WI38 (cell line): ENCODE measurements around the gene HPSE.
"Not testable (repeated sequence)": the region's sequence is repeated elsewhere in the genome, so short reads cannot be mapped to it uniquely, and the experiment has no call there.

ENCODE experiments used
- H3K4me3 ChIP-seq: 2 replicates; pipeline ENCODE4 v1.5.1; 2011; ENCODE audit warnings: low read depth, mild to moderate bottlenecking, control low read depth, low read length
- TF ChIP-seq, protein P1 (sequence below): IDR thresholded peaks from 2 replicates; pipeline ENCODE4 v1.5.1; 2012; ENCODE audit warnings: low read depth, mild to moderate bottlenecking, control low read depth, low read length

Gene HPSE

DNA sequence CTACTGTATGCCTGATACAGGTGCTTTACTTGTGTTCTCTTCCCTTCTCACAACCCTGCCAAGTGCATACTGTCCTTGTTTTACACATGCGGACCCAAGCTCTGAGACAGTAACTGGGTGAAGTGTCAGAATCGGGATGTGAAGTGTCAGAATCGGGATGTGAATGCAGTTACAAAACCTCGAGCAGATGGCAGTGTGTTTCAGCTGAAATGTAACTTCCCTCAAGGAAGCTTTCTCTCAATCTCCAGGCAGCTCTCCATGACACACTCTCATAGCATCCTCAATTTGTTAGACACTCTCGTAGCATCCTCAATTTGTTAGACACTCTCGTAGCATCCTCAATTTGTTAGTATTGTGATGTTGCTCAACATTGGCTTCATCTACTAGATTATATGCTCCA lies 1.1 kb upstream of the HPSE start:
- H3K4me3 ChIP-seq, result no peak overlapping the region
- TF ChIP-seq, protein P1, sequence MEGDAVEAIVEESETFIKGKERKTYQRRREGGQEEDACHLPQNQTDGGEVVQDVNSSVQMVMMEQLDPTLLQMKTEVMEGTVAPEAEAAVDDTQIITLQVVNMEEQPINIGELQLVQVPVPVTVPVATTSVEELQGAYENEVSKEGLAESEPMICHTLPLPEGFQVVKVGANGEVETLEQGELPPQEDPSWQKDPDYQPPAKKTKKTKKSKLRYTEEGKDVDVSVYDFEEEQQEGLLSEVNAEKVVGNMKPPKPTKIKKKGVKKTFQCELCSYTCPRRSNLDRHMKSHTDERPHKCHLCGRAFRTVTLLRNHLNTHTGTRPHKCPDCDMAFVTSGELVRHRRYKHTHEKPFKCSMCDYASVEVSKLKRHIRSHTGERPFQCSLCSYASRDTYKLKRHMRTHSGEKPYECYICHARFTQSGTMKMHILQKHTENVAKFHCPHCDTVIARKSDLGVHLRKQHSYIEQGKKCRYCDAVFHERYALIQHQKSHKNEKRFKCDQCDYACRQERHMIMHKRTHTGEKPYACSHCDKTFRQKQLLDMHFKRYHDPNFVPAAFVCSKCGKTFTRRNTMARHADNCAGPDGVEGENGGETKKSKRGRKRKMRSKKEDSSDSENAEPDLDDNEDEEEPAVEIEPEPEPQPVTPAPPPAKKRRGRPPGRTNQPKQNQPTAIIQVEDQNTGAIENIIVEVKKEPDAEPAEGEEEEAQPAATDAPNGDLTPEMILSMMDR, result no peak

DNA sequence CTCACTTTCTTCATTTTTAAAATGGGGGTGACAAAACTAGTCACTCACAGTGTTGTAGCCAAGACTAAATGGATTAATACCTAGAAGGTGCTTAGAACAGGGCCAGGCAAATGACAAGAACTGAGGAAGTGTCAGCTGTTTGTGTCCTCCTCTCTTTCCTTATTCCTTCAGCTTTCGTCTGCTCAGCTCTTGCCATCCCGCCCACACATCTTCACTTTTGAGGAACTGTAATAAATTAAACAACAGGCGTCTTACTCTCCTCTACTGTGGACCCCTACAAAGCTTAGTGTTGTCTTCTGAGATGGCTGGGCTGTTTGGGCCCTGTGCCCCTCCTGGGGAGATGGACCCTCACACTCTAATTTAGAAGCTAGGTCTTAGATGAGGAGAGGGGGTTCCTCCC lies 2.7 kb downstream of the HPSE start:
- TF ChIP-seq, protein P1, result no peak
- H3K4me3 ChIP-seq, result no peak overlapping the region

DNA sequence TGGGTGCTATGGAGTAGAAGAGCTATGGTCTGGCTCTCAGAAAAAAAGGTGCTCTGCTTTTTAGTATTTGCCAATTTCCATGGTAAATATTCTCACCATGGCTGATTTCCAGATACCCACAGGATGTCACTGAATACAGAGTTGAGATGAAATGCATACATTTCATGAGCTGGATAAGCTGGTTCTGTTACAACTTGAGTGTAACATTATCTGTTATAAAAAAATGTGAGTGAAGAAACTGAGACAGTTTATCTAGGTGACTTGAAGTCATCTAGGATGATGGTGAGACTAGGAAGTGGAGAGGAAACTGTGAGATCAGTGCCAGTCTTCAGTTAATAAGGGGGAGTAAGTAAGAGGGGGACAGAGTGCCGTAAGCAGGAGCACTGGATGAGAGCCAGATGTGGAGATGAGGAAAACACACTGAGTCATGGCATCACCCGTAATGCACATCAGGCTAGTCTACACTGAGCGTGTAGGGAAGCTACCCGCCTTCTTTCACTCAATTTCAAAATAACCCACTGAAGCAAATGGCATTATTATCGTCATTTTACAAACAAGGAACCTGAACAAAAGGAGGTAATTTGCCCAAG lies 5.0 kb downstream of the HPSE start:
- TF ChIP-seq, protein P1, result no peak
- H3K4me3 ChIP-seq, result no peak overlapping the region

DNA sequence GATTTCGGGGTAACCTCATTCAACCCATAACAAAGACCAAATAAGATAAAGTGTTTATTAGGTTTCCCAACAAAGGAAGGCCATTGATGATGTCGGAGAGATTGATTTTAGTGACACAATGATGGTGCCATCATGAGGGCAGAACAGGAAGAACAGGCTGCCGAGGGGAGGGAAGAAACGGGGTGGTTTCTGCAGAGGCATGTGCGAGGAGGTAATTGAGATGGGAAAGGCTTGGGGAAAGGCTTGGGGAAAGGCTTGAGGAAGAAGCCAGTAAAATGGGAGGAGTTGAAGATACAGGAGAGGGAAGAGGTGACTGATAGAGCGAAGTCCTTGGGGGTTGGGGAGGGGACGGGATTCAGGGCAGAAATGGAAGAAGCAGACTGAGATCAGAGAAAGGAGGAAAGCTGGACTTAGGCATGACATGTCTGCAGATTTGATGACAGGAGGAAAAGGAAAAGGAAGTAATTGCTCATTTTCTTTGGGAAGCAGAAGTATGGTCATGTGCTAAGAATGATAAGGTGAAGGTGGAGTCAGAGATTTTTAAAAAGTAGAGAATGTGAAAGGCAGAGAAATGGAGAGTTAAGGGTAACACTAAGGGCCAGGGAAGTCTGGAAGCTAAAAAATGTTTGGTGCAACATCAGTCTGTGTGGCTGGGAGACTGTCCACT lies 6.0 kb downstream of the HPSE start:
- H3K4me3 ChIP-seq, result no peak overlapping the region
- TF ChIP-seq, protein P1, result no peak

DNA sequence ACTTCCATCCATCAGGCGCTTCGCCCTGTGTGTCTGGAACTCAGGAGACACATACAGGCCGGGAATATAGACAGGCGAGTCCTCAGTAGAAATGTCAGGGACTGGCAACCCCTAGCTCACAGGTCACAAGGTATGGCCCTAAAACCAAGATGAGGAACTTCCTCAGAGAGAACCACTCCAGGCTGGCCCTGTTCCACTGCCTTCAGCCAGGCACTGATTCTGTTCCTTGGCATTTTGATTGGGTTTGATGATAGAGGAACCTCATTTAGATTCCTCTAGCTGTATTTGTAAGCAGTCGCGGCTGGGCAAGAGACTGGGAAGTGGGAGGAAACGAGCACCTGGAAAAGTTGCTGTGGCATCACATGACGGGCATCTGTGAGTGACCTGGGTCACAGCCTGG lies 8.1 kb downstream of the HPSE start:
- TF ChIP-seq, protein P1, result no peak
- H3K4me3 ChIP-seq, result no peak overlapping the region

DNA sequence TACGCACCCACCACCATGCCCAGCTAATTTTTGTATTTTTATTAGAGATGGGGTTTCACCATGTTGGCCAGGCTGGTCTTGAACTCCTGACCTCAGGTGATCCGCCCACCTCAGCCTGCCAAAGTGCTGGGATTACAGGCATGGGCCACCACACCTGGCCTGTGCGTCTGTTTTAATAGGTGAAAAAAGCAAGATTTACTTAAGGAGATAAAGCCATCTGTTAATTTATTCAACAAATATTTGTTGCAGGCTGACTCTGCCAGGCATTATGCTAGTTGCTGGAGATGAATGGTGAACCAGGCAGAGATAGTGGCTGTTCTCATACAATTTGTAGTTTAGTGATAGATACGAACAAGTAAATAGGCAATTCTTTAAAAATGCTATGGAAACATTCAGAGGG lies 9.3 kb downstream of the HPSE start:
- not testable (repeated sequence) for H3K4me3 ChIP-seq

DNA sequence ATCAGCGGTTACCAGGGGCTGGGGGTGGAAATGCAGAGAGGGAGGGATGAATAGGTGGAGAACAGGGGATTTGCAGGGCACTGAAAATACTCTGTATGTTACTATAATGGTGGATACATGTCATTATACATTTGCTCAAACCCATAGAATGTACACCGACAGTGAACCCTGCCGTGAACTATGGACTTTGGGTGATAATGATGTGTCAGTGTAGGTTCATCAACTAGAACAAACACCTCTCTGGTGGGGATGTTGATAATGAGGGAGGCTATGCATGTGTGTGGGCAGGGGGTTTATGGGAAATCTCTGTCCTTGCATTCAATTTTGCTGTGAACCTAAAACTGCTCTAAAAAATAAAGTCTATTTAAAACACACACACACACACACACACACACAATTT lies 11.5 kb downstream of the HPSE start:
- TF ChIP-seq, protein P1, result no peak
- no peak overlapping the region for H3K4me3 ChIP-seq

DNA sequence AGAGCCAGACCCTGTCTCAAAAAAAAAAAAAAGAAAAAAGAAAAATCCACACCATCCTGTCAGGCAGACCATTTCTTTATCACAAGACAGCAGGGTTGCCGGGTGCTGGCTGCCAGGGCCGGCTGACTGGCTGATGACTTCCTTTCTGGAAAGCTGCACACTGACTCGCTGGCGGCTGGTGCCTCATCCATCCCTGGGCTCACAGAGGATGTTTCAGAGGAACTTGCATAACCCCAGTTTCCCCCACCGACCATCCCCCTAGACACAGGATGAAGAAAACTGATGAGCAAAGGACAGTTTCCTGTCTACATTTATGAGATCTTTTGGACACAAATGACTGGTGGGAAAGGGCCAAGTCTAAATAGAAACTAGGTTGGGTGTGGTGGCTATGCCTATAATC lies 14.1 kb downstream of the HPSE start:
- TF ChIP-seq, protein P1, result no peak
- H3K4me3 ChIP-seq, result no peak overlapping the region
